GM21423 (cell line): ENCODE results near the gene ANO10.

Experiments
- ATAC-seq: cut with Tn5 transposase; IDR thresholded peaks from one replicate; pipeline ENCODE4 v1.9.1; 2021; ENCODE audit warnings: mild to moderate bottlenecking, moderate library complexity; ENCODE audit not compliant: unreplicated experiment

The ANO10 gene

DNA sequence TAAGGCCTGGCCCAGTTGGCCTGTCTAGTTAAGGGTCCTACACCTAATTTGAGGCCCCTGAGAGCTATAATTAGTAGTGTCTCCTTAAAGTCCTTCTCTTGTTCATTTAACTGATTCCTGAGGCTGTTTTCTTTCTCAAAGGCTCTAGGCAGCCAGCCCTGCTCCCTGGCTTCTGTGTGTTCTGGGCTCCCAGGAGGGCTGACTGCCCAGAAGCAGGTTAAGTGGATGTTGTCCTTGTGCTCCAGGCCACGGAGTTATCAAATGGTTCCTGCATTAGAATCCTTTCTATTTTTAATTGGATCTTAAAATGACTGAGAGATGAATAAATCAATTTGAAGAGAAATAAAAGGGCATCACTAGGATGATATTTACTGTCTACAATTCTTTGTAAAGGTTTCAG, 195.4 kb downstream of the ANO10 start:
- no peak for ATAC-seq

- no peak for ATAC-seq
Measured at GRCh38 chr3:43425829-43426228, 196.0 kb downstream of the ANO10 start.

DNA sequence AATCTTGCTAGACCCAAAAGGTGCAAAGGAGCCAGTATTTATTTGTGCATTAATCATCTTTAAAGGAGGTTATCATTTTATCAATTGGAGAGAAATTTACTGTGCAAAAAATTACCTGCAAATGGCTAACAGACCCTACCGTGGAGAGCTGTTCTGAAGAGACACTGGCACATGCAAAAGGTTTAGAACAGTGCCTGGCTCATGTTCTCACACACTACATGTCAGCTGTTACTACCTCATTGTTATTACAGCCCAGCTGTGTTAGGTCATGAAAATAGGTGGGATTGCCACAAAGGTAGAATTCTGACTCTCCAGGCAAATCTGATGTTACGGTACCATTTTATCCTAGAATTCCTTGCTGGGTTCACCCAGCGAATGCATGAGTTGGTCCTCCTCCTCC, 198.2 kb downstream of the ANO10 start:
- no peak for ATAC-seq

DNA sequence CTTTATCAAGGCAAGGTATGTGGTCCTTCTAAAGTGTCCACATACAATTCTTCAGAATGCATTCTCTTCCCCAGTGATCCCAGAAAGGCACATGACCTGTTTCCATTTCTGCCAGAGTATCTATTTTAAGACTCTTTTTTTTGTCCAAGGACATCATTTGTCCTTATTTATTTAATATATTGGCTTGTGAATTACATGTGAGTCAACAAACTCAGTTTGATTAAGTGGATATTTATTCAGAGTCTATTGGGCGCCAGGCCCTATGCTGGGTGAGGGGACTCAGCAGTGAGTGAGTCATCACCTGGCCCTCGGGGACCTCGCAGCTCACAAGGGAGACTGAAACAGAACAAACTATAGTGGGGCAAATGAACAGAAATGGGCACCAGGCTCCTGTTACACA, 198.7 kb downstream of the ANO10 start:
- no peak for ATAC-seq

- no peak for ATAC-seq
Measured at GRCh38 chr3:43418601-43419272, 203.1 kb downstream of the ANO10 start.

- no peak for ATAC-seq
Measured at GRCh38 chr3:43417133-43417532, 204.7 kb downstream of the ANO10 start.

GRCh38 chr3:43415088-43415487, 206.7 kb downstream of the ANO10 start:
- no peak for ATAC-seq

DNA sequence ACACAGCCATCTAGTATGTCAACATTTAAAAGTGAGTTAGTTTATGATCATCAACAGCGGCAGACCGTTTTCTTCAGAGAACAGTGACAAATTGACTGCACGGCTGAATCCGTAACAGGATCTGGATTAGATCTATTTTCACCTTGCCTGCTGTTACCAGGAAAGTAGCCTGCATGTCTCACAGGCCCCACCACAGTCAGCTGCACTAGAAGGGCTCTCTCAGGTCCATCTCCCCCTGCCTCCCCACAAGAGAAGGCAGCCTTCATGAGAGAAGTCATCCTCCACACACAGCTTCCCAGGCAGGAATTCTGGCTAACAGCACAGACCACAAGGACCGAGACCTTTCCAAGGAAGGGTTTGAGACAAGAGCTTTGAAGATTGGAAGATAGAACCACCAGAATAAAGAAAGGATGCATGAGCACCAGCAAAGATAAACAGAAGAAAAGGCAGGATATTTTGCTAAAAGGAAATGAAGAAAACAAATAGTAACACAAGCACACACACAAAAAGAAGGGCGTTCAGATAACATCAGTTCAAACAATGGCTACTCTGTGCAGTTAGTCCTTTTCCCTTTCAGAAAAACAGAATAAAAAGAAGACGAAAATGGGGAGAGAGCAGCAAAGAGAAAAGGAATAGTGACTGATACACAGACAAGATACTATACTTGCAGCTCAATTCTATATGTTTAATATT, 208.0 kb downstream of the ANO10 start:
- no peak for ATAC-seq

GRCh38 chr3:43411429-43411828, 210.4 kb downstream of the ANO10 start:
- ATAC-seq, result no peak

GRCh38 chr3:43410592-43410991, 211.2 kb downstream of the ANO10 start:
- ATAC-seq, result no peak

DNA sequence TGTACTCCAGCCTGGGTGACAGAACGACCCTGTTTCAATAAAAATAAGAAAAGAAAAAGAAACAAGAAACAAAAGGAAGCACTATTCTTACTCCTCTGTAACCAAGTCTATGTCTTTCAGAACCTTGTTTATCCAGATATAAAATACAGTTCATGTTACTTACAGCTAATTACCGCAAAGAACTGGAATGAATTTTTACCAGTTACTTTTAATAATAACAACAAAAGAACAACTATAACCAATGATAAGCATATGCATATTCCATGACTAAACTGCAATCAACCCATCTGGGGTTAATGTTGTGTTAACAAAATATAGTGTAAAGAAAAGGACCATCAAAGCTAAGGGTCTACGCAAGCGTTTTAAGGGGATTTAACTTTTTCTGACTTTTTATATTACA, 212.3 kb downstream of the ANO10 start:
- no peak for ATAC-seq

DNA sequence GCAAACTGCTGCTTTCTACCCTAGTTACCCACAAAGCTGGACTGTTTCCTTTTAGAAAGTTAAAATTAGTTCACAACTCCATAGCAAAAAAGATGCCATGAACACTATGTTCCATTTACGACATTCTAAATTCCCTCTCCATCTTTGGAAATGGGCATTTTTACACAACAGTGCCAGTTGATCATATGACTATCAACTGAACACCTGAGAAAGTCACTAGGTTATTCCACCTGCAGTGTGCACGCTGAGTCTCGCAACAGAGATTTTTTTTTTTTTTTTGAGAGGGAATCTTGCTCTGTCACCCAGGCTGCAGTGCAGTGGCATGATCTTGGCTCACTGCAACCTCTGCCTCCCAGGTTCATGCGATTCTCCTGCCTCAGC, 215.2 kb downstream of the ANO10 start:
- no peak for ATAC-seq

- ATAC-seq, result no peak
Measured at GRCh38 chr3:43405888-43406642, 215.7 kb downstream of the ANO10 start.

GRCh38 chr3:43400781-43401730, 220.8 kb downstream of the ANO10 start:
- ATAC-seq, result no peak

GRCh38 chr3:43400167-43400566, 221.6 kb downstream of the ANO10 start:
- no peak for ATAC-seq

GRCh38 chr3:43399034-43399433, 222.8 kb downstream of the ANO10 start:
- ATAC-seq, result no peak

DNA sequence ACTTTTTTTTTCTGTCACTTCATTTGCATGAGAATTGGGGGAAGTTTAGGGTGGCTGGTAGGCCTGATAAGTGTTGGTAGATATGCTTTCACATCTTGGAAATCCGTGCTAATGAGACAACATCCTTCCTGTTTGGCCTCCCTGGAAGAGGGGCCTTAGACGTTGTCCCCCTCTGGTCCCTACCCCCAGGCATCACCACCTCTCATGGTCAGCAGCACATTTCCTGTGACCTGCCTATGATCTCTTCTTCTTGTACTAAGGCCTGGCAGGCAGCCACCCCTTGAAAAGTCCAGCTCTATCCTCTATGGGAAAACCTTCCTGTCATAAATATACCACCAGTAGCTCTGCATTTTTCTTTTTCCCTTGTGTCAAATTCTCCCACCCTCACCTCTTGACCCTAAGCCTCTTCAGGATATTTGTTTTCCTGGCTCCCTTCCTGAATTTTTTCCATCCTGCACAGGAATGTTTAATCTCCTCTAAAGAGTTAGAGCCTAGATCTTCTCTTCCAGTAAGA, 227.7 kb downstream of the ANO10 start:
- ATAC-seq, result no peak

DNA sequence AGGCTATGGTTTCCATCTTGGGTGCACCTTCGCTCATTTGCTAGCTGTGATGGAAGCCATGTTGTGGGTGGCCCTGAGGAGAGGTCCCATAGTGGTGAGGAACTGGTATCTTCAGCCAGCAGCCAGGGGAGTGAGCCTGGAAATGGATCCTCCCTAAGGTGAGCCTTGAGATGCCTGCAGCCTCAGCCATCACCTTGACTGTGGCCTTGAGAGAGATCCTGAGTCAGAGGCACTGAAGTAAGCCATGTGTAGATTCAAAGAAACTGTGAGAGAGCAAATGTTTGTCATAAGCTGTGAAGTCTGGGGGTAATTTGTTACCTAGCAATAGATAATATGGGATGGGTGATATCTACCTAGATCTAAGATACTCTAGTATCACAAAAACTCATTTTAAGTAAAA, 230.2 kb downstream of the ANO10 start:
- ATAC-seq, result no peak

DNA sequence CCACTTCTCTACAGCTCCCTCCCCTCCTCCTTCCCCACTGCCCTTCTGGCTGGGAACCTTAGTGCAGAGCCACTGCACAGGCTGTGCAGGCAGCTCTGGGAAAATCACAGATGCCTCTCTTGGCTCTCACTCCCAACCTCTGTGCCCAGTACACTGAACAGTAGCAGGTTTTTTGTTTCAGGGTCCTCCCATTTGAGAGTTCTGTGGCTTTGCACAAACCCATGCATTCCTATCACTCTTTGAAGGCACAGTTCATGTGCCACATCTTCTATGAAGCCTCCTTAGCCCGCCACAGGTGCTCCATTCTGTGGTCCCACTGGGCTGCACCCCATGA, 231.6 kb downstream of the ANO10 start:
- no peak for ATAC-seq

DNA sequence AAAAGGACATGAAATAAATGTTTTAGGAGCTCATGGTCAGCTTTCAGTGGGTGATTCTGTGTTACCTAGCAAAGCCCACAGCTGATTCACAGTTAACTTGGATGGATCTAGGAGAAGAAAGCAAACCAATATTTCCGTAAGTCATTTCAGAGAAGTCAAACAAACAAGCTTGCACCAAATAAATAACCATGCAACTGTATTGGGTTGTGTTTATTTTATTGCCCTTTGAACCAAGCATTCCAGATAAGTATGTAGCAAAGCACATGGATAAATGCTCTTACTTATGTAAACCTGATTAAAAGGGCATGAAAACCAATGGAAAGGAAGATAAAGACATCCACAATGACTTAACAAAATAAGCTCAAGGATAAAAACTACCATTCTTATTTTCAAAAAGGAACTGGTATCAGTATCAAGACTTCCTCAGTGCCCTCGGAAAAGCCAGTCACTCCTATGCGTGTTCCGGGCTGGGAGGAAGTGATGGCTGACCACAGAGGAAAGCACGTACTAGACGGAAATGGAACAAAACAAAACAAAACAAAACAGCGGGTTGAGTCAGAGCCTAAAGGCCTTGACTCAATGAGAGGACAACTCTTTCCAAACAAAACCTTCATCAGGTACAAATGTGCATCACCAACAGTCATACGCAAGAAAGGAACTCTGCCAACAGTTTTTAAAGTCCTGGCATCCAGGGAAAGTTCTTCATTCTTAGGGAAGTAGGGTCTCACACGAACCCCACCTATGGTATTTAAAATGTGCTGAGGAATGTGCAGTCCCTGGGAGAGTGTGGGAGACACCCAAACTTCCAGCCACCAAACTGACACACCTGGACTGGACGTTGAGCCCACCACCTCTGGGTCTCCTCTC, 232.2 kb downstream of the ANO10 start:
- ATAC-seq, result peak; percentile 70
